Measurements from ENCODE around the gene BAD.
A peak's percentile ranks its signal among the peaks of the same experiment; 100 is the strongest.
"Not testable (repeated sequence)": the region's sequence is repeated elsewhere in the genome, so short reads cannot be mapped to it uniquely, and the experiment has no call there.

BAD gene

DNA sequence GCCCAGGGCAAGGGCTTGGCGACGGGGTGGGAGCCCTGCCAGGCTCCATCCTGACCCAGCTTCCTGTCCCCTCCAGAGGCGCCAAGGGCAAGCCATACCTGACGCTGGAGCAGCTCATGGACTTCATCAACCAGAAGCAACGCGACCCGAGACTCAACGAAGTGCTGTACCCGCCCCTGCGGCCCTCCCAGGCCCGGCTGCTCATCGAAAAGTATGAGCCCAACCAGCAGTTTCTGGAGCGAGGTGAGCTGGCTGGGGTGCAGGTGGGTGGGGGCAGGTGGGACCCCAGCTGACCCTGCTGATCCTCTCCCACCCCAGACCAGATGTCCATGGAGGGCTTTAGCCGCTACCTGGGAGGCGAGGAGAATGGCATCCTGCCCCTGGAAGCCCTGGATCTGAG lies 28.2 kb downstream of the BAD start:
- no peak for DNase-seq (ENCODE audit: low spot score)

DNA sequence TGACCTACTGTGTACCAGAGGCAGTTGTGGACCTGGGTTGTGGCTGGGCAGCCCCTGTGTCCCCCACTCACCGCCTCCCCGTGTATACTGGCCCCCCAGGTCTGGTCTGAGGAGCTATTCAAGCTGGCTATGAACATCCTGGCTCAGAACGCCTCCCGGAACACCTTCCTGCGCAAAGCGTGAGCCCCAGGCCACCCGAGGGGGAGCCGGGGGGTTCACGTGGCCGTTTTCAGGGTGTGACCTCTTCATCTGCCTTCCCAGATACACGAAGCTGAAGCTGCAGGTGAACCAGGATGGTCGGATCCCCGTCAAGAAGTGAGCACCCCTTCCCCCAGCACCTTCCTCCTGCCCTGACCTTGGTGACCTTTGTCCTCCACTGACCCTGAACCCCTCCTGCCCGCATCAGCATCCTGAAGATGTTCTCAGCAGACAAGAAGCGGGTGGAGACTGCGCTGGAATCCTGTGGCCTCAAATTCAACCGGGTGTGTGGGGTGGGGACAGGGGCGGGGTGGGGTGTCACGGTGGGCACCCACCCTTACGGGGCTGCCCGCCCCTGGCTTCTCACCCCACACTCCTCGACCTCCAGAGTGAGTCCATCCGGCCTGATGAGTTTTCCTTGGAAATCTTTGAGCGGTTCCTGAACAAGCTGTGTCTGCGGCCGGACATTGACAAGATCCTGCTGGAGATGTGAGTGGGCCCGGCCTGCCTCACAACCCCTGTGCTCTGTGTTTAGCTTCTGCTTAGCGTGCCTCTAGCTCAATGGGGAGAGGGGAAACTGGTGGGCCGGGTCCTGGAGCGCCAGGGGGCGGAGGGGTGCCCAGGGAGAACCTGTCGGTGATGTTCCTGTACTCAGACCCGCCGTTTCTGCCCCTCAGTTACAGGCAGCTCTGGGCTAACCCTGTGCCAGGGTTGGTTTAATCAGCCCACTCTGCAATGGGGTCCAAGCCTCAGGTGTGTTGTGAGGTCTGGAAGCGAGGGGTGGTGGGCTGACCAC lies 29.0 kb downstream of the BAD start:
- no peak for DNase-seq (ENCODE audit: low spot score)

DNA sequence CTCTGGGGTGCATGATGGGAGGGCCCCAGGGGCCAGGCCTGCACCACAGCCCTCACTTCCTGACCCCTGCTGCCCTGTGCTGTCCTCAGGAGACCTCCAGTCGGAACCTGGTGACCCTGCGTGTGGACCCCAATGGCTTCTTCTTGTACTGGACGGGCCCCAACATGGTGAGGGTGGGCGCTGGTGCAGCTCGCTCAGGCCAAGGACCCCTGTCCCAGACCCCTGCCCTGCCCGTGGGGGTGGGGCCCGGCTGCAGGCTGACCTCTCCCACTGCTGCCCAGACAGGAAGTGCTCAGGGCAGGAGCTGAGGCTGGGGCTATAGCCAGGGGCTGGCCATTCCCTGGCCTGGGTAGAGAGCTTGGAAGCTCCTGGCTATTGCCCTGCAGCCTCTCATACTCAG lies 30.1 kb downstream of the BAD start:
- DNase-seq (ENCODE audit: low spot score): no peak

DNA sequence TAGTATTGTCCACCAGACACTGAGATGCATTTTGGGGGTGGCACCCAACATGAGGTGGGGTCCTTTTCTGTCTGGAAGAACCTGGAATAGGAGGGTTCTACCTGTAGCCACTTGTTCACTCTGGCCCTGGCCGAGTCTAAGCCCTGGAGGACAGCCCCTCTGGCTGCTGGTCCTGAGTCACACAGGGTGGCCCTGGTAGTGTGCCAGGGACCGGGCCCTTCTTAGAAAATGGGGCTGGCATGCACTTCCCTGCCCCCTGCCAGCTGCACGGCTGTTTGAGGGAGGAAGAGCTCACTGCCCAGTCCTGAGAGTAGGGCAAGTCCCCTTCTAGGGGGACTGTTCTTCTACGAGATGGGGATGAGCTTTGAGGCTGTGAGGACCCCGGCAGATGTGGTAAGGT lies 31.0 kb downstream of the BAD start:
- DNase-seq (ENCODE audit: low spot score): no peak

DNA sequence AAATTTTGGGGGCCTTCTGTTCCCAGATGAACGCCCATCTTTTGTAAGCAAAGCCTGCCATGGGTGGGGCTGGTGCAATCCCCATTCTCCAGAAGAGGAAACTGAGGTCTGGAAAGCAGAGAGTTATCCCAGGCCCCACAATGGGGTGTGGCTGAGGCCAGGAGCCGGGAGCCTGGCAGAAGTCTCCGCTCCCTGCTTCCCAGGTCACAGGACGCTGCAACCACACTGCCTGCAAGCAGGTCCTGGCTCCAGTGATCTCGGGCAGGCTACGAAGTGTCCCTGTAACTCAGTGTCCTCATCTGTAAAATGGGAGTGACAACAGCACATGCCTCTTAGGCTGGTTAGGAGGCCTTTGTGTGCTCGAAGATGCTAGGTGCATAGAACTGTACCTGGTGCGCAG lies 31.4 kb downstream of the BAD start:
- DNase-seq (ENCODE audit: low spot score): no peak

DNA sequence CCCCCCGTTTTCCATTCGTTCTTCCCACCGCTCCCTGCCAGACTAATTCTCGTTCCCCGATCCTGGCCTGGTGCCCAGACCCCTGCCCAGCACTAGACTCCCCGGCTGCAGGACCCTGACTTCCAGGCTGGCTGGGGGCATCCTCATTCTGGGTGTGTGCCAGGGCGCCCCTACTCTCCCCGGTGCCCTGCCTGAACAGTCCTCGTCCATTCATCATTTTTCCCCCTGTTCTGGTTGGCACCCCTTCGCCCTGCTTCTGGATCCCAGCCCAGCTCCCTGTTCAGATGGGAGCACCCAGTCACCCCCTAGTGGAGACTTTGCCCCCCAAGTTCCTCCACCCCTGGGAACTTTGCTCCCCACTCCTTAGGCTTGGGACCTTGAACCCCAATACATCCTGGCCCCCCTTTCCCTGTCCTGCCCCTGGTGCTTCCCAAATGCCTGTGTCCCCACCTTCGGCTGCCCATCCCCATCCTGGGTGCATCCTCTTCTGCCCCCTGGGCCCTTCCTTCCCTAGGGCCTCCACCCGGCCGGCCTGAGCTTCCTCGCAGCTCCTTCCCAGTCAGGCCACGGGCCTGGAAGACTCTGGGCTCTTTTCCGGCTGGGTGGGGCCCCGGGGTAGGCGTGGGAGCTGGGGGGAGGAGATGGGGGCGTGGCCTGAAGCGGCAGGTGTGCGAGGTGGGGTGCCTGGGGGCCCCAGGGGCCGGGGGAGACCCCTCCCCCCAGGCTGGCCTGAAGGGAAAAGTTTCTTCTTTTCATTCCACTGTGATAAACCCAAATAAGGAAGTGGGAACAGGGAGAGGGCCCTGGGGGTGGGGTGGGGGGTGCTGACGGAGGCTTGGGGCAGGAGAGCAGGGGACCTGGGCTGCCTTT lies 32.2 kb downstream of the BAD start:
- DNase-seq (ENCODE audit: low spot score): peak; percentile 54

DNA sequence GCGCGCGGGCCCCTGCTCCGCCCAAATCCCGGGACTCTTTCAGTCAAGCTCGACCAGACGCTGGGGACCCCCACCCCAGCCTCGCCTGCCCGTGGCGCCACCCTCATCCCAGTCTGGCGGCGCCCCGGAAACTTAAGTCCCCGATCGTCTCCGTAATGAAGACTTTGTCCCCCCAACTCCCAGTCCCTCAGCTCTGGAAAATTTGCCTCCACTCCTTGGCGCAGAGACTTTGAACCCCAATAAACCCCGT lies 32.8 kb downstream of the BAD start:
- no peak for DNase-seq (ENCODE audit: low spot score)

DNA sequence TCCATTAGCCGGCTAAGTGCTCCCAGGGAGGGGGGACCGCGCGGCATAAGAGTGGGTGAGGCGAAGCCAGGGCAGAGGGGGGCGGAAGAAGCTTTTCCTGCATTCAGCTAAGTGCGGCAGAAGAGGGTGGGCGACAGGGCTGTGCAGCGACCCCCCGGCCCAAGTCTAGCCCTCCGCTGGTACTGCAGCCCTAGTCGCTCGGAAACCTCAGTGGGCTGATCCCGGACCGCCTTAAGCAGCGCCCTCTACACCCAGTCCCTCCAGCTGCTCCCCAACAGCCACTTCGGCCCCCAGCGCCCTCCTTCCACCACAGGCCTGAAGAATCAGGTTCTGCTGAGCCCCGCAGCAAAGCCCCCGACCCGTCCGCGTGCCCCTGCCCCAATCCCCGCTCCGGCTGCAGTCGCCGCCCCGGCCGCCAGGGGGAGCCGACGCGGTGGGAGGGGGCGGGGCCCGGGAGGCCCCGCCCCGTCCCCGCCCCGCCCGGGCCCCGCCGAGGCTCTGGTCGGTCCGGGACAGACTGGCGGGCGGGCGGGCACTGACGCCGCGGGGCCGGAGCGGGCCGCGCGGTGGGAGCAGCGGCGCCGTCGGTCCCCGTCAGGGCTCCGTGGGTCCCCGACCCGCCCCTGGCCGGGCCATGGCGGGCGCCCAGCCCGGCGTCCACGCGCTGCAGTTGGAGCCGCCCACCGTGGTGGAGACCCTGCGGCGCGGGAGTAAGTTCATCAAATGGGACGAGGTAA lies 33.3 kb downstream of the BAD start, which contains the start of gene PLCB3:
PLCB3 (plus strand) TSS at position 515 of the 737 bp plus-strand sequence; CDS start at position 635, 120 bp downstream.
- DNase-seq (ENCODE audit: low spot score): peak; percentile 94

DNA sequence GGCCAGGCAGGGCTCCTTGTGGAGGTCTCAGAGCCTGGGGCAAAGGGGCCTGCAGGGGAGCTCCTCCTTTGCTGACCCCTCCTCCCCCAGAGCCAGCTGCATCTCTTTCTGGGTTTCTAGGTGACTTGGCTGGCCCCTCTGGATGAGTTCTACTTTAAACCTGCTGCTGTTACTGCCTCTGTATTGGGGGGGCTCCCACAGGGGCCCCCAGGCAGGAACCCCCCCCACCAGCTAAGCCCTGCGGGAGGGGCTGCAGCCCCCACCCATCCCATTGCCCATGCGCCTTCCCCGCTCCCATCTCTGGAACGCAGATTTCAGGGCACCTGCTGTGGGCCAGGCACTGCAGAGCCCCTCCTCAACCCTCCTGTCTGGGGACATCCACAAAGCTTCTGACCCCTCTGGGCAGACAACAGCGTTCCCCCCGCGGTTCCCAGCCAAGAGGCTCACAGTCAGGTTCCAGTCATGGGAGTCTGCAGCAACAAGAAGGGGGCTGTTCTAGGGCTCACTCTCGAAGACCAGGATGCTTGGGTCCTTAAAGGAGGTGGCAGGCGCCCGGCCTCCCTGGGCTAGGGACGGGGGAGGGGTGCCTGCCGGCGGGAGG lies 34.0 kb downstream of the BAD start:
- peak; percentile 67 for DNase-seq (ENCODE audit: low spot score)

DNA sequence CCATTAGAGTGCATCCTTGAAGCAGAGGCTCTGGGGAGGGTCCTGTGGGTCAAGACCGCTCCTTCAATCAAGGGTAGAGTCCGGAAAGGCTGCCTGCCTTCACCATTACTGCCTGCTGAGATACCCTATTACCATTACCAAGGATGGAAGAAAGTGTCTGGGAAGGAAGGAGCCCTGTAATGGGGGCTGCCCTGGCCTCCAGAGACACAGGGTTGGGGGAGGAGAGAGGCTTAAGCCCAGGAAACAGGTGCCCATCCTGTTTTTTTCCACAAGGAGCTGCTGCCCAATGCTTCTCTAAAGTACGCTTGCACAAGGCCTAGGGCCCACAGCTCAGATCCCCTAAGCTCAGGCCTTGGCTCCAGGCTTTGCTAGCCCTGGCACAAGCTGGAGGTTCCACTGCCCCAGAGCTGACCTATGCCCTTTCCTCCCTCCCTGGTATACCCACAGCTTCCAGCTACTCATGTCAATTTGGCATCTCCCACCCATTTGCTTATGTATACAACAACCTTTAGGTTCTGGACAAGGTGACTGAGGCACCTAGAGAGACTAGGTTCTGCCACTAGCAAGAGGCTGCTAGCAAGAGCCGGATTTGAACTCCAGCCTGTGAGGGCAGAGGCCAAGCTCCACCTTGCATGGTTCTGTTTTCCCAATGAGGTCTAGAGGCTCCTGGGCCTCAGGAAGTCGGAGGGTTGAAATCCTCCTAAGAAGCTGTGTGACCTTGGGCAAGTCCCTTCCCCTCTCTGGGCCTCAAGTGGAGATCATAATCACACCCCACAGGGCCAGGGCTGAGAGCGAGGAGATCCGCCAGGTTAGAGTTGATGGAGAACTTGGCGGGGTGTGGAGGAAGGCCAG lies 34.7 kb downstream of the BAD start:
- no peak for DNase-seq (ENCODE audit: low spot score)

DNA sequence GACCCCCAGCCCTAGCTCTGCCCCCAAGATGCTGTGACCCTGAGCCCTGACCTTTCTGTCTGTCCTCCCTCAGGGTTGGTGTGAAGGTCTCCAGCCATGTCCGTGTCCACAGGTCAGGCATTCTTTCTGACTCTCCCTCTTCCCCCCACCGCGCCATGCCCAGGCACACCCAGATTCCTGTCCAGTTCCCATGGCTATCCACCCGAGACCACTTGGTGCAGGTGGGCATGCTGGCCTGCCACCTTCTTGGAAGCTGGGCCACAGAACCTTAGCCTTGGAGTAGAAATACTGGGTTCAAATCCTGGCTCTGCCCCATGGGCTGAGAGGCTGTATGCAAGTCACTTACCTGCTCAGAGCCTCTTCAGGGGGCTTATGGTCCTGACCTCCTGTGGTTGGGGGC lies 35.4 kb downstream of the BAD start:
- no peak for DNase-seq (ENCODE audit: low spot score)

DNA sequence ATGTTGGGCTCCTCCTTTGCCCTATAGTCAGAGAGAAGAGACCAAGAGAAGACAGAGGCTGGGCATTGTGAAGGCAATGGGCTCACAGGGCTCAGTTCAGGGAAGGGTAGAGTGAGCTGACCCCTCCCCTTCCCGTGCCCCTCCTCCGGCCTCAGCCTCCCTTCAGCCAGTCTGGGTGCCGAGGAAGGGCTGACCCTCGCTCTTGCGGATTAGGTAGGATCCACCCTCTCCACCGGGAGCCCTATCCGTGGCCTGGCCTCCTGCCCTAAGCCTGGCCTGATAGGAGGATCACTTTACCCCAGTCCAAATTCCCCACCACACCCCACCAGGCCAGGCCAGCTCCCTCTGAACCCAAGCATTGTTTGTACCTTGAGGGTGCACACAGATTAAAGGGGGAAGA lies 35.9 kb downstream of the BAD start:
- DNase-seq (ENCODE audit: low spot score): no peak

DNA sequence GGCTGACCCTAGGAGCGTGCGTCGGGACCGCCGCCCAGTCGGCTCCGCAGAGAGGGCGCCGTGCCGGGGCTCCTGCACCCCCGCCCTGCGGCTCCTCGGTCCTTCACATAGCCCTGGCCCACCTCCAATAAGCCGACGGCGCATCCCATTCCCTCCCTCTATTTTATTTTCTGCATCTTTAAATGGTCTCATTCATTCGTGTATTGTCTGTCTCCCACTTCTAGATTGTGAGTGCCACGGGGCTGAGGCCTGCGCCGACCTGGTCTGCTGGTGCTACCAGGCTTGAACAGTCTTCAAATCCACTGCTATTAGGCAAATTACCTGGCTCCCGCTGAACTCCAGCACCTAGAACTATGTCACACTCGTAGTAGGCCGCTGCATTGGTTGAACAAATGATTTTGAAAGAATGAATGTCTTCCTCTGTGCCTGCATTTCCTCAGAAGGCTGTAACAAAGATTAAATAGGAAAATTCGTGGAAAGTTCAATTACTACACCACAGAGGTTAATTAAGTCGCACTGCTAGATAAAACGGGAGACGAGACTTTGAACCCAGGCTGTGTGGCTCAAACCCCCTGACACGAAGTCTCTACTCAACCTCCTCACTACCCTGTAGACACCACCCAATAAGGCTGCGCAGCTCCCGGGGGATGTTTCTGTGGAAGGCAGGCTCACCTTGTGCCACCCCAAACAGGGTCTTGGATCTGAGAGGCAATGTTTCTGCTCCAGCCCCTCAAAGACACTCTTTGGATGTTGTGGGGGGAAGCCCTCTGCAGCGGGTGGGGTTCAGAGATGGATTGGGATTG lies 36.5 kb downstream of the BAD start:
- no peak for DNase-seq (ENCODE audit: low spot score)

DNA sequence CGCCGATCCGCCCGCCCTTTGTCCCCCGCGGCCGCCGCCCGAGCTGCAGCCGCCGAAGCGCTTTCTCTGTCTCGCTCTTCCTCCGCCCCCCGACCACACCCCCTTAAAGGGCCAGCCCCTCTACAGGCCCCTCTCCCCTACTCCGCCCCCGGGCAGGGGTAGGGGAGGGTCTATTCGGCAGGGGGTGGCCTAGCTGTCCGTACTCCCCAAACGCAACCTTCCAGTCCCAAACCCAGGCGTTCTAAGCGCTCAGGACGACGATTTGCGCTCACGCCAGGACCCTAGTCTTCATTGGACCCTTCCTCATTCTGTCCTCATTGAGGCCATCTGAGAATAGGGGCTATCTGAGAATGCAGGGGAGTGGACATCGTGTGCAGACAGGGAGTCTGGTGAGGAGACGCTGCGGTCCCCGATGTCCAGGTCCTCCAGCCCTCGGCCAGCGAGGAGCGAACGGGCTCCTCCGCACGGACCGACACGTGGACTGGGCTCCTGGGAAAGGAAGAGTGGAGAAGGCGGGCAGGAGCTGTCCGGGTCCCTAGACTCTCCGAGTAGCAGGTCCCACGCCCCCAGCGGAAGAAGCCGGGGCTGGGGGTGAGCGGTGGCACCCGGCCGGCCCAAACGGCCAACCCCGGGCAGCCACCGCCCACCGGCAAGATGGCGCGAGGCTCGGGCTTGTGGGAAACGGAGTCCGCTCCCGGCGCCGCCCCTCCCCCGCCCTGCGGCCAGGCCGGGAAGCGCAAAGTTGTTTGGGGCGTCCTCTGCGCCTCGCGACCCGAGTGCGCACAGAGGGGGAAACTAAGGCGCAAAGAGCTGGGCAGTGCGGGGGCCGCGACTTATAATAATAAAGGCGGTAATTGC lies 37.4 kb downstream of the BAD start, which contains the start of gene PPP1R14B:
PPP1R14B (minus strand) TSS at position 73 of the 858 bp plus-strand sequence. CDS start 270 bp downstream, outside the sequence.
- DNase-seq (ENCODE audit: low spot score): peak; percentile 90

DNA sequence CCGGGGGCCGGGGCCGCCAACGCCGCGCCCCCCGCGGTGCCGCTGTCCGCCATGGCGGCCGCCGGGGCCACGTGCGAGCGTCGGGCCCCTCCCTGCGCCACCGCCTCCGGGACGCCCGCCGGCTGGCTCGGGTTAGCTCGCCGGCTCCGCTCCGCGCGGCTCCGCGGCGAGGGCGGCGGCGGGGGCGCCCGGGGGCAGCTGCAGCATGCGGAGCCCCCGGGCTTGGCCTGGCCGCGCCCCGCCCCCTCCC lies 37.9 kb downstream of the BAD start:
- DNase-seq (ENCODE audit: low spot score): not testable (repeated sequence)

DNA sequence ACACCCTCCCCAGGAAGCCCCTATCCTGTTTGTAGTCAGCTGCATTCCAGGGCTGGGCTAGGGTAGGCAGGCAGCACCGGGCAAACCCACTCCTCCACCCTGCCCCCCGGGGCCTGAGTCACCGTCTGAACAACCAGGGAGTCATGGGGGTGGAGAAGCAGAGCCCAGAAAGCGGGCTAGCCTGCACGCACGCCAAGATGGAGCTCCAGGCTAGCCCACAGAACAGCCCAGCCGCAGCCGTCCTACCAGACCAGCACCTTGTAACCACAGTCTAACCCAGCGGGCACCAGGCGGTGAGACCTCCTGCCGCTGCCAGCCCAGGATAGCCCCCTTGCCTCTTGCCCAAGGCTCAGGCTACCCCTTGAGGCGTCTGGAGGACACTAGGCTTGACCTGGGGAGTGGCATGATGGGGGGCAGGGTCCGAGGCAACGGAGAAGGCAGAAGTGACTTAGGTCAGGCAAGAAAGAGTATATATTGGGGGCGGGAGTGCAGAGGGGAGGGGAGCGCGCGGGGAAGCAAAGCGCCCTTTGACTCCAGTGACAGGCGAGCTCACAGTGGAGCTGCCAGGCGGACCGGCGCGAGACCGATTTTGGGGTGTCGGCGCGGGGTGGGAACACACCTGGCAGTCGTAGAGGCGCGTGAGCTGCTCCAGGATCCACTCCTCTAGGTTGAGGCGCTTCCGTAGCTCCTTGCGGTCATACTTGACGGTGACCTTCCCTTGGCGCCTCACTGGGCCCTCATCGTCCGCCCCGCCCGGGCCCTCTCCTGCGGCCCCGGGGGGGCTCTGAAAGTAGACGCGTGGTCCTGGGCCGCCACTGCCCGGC lies 38.5 kb downstream of the BAD start:
- DNase-seq (ENCODE audit: low spot score): no peak

DNA sequence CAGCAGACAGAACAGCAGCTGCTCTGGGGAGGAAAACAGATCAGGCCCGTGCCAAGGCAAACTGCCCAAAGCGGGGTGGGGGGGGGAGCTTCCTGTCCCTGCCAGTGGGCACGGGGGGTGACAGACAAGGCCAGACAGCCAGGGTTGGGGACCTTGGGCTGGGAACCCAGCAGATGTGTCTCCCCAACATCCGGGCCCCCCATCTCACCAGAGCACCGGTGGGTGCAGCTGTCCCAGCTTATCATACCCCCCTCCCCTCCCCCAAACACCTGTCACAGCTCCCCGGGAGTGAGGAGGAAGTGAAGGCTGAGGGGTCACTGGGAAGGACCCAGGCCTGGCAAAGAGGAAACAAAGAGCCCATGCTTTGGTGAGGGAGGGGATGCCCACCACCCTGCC lies 39.1 kb downstream of the BAD start:
- no peak for DNase-seq (ENCODE audit: low spot score)

DNA sequence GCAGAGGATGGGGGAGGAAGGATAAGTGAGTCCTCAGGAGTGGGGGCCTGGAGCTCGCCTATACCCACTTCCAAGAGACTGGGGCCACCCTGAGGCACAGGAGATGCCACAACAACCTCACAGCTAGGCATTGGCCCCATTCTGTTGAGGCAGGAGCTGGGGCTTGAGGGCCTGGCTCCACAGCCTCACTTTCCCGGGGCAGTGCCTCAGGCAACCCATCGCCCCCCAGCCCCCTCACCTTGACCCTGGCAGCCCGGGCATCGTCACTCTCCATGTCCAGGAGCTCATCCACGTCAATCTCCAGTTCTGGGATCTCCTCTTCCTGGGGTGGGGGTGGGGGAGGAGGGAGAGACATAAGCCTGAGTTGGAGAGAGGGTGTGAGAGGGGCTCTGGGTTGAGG lies 39.5 kb downstream of the BAD start:
- no peak for DNase-seq (ENCODE audit: low spot score)

DNA sequence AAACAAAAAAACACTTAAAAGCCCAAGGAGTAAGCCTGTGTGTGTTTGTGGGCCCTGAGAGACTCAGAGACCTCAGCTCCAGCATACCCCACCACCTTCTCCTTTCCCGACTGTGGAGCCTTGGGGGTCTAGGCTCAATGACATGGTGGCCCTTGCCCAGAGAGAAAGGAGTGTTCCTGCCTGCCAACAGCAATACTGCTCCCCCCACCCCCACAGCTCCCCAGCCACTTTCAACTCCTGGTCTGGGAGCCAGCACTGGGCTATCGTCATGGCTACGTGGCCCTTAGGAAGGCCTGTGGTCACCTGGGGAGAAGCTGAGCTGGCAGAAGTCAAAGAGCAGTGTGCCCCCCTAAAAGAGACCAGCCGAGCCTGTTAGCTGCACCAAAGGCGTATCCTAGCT lies 40.4 kb downstream of the BAD start:
- no peak for DNase-seq (ENCODE audit: low spot score)

All from D341Med (cell line).